Gastroesophageal sphincter (tissue), 4 donors: ENCODE measurements around the gene PSMG4. TPM values are rescaled to one million over a fixed set of nuclear protein-coding genes. Genes with fewer than 3 reads are reported as not detected.

Experiments
- ATAC-seq: fragments of 150-250 bp; one replicate; pipeline ENCODE4 v1.9.1; 2016; ENCODE audit warnings: mild to moderate bottlenecking, moderate library complexity
- H3K27ac ChIP-seq, 4 donors: fragments of 200-600 bp; sonication (generic) in 3 of 4; 1 replicate in 3 of 4; 2 replicates in 1 of 4; pipeline ENCODE4 v1.5.1; 2016 to 2019
- H3K27me3 ChIP-seq: fragments of 200-600 bp; sonication (generic); one replicate; pipeline ENCODE4 v1.5.1; 2019
- H3K36me3 ChIP-seq, 2 donors: fragments of 200-600 bp; sonication (generic); one replicate each; pipeline ENCODE4 v1.5.1; 2019; ENCODE audit warnings: control low read depth in 1 of 2
- H3K4me1 ChIP-seq, 3 donors: fragments of 200-600 bp; sonication (generic); 1 replicate in 2 of 3; 2 replicates in 1 of 3; pipeline ENCODE4 v1.5.1; 2016 to 2019; ENCODE audit warnings: control low read depth in 2 of 3
- H3K4me3 ChIP-seq, 2 donors: fragments of 200-600 bp; sonication (generic); one replicate each; pipeline ENCODE4 v1.5.1; 2019; ENCODE audit warnings: mild to moderate bottlenecking in 1 of 2, moderate library complexity in 1 of 2
- H3K9me3 ChIP-seq, 3 donors: fragments of 200-600 bp; sonication (generic); one replicate each; pipeline ENCODE4 v1.5.1; 2017 to 2019; ENCODE audit warnings: control low read depth in 2 of 3
- CTCF ChIP-seq, 4 experiments: fragments of 200-600 bp in 2 of 4; fragments of 450-650 bp in 2 of 4; sonication (generic) in 1 of 4; IDR thresholded peaks; one replicate each; pipeline ENCODE4 v1.5.1; 2017 to 2019; ENCODE audit warnings: antibody characterized with exemption in 4 of 4, mild to moderate bottlenecking in 2 of 4, moderate library complexity in 2 of 4
- EP300 ChIP-seq: sonication (generic); formaldehyde crosslinking; IDR thresholded peaks from one replicate; pipeline ENCODE4 v1.6.1; 2017; ENCODE audit warnings: antibody characterized with exemption, mild to moderate bottlenecking
- POLR2A ChIP-seq, 2 donors: fragments of 450-650 bp; IDR thresholded peaks; one replicate each; pipeline ENCODE4 v1.6.1; 2017; ENCODE audit warnings: antibody characterized with exemption in 2 of 2, mild to moderate bottlenecking in 2 of 2, moderate library complexity in 1 of 2
- POLR2AphosphoS5 ChIP-seq: sonication (generic); formaldehyde crosslinking; IDR thresholded peaks from one replicate; pipeline ENCODE4 v1.6.1; 2017; ENCODE audit warnings: antibody characterized with exemption
- WGBS, 2 donors: methylation state at CpG; one replicate each; pipeline ENCODE4 v1.1.5; 2018; ENCODE audit warnings: low coverage in 1 of 2; 5-methylcytosine and 5-hydroxymethylcytosine counted together
- total RNA-seq, 4 donors: library from RNA; depleted of rRNA; stranded (reverse); fragments of >200 nt; gene quantifications; one replicate each; pipeline ENCODE4 v1.1.0, GENCODE V29; 2016

Gene PSMG4
- total RNA-seq, 4 donors from 2014 or later = 23.6 to 37.8 (median 29.5) TPM

DNA sequence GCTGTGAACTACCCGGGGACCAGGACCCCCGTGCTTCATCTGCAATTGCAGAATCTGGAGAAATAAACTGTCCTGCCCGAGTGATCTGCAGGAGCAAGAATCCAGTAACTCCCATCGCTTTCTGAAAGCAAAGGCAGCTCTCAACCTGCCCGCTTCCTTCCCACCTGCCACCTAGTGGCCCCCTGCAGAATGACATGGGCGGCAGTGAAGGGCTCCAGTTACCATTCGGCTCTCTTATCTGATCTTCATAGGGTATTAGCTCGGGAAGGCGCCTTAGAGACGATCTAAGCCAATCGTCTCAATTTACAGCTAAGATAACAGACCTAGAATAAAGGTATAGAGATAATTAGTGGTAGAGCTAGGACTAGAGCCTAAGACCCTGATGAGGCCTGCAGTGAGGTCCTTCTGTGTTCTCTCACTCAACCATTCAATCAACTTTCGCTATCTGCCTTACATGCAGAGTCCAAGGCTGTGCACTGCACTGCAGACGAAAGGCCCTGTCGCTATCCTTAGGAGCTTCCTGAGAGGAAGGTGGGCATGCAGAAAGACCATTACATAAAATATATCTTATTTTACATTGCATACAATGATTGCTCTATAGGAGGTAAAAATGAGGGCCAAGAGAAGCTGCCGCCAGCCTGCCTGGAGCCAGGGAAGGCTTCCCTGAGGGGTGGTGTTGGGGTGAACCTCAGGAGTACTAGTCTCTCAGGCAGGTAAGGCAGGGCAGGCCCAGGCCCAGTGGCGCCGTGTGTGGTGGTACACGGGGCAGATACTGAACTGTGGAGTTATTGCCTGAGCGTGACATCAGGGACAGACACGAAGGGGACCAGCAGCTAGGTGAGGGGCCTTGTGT lies 7.1 kb upstream of the PSMG4 start:
- Histone ChIP-seq H3K36me3 (no peaks in the 10 kb centered on the region), H3K9me3 (no peaks in the 10 kb centered on the region), H3K4me3 (no peak overlapping the region), H3K27ac (peak overlapping the region in 1 of 4 donors; percentile 32), H3K27me3 (no peaks in the 10 kb centered on the region), H3K4me1 (peaks cover 0 to 48% (median 0%) of the 10 kb centered on the region in 3 donors)
- 75 to 87% methylated on average over 3 to 6 of the region's 20 CpGs for WGBS, 2 donors
- TF ChIP-seq CTCF (IDR thresholded peaks at IDR 0.05) (peak in 3 of 4 experiments; percentile 91 to 97 (median 96)), POLR2AphosphoS5 (peak; percentile 45), POLR2A (IDR thresholded peaks at IDR 0.05) (no peak), EP300 (no peak)
- ATAC-seq = peak; percentile 76

DNA sequence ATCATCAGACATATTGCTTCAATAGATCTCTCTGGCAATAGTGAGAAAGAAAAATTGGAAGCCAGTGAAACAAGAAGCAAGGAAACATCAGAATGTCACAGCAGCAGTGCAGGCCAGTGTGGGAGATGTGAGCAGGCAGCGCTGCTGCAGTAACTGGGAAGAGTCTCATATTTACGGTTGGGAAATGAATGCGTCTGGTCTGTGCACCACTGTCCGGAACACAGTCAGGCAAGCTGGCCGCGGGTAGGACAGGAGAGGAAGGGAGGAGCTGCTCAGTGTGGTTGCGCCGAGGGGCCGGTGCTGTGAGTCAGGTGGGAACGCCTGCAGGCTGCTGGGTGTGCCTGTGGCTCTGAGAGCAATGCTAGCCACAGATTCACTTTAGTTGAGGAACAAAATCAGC lies 6.4 kb upstream of the PSMG4 start:
- H3K9me3 ChIP-seq = no peaks in the 10 kb centered on the region
- ATAC-seq = no peak
- TF ChIP-seq POLR2A (IDR thresholded peaks at IDR 0.05) = no peak
- TF ChIP-seq EP300 = no peak
- TF ChIP-seq CTCF (IDR thresholded peaks at IDR 0.05) = no peak
- no peak for TF ChIP-seq POLR2AphosphoS5
- no peak overlapping the region for H3K4me3 ChIP-seq
- no peaks in the 10 kb centered on the region for H3K27me3 ChIP-seq
- no peak overlapping the region for H3K27ac ChIP-seq
- WGBS, 2 donors = 87 to 92% methylated on average over 7 to 8 of the region's 10 CpGs
- peaks cover 0 to 41% (median 0%) of the 10 kb centered on the region in 3 donors for H3K4me1 ChIP-seq
- H3K36me3 ChIP-seq = no peaks in the 10 kb centered on the region

- H3K4me3 ChIP-seq = no peak overlapping the region
- peaks cover 0 to 35% (median 0%) of the 10 kb centered on the region in 3 donors for H3K4me1 ChIP-seq
- H3K9me3 ChIP-seq = no peaks in the 10 kb centered on the region
- ATAC-seq = no peak
- no peak overlapping the region for H3K27ac ChIP-seq
- TF ChIP-seq POLR2A (IDR thresholded peaks at IDR 0.05) = no peak
- TF ChIP-seq POLR2AphosphoS5 = no peak
- TF ChIP-seq EP300 = no peak
- no peak for TF ChIP-seq CTCF (IDR thresholded peaks at IDR 0.05)
- no peaks in the 10 kb centered on the region for H3K27me3 ChIP-seq
- H3K36me3 ChIP-seq = no peaks in the 10 kb centered on the region
- WGBS, 2 donors = 86 to 96% methylated on average over 1 to 5 of the region's 22 CpGs
These were observed 5.7 kb upstream of the PSMG4 start for GRCh38 chr6:3252861-3253596.

- 95% methylated on average over 8 of the region's 40 CpGs; no CpG with 5 or more reads in 1 of the 2 donors for WGBS, 2 donors
- no peaks in the 10 kb centered on the region for H3K9me3 ChIP-seq
- no peak for ATAC-seq
- H3K27ac ChIP-seq = no peak overlapping the region
- no peaks in the 10 kb centered on the region for H3K27me3 ChIP-seq
- TF ChIP-seq POLR2AphosphoS5 (no peak), CTCF (IDR thresholded peaks at IDR 0.05) (no peak), EP300 (no peak), POLR2A (IDR thresholded peaks at IDR 0.05) (no peak)
- H3K4me1 ChIP-seq = peaks cover 0 to 35% (median 0%) of the 10 kb centered on the region in 3 donors
- no peak overlapping the region for H3K4me3 ChIP-seq
- H3K36me3 ChIP-seq = no peaks in the 10 kb centered on the region
These were observed 5.2 kb upstream of the PSMG4 start for GRCh38 chr6:3253597-3253961.
